Activated T-cell treated with anti-CD3 and anti-CD28 coated beads, Interleukin-2, amount 50 U/mL, for 48 hours (primary cell): ENCODE measurements around the gene METTL17.
"Not testable (repeated sequence)": the region's sequence is repeated elsewhere in the genome, so short reads cannot be mapped to it uniquely, and the experiment has no call there.

Experiments used
- DNase-seq, 2 experiments: peaks; one replicate each; pipeline ENCODE4 v3.0.0-alpha.2; 2020

The METTL17 gene

DNA sequence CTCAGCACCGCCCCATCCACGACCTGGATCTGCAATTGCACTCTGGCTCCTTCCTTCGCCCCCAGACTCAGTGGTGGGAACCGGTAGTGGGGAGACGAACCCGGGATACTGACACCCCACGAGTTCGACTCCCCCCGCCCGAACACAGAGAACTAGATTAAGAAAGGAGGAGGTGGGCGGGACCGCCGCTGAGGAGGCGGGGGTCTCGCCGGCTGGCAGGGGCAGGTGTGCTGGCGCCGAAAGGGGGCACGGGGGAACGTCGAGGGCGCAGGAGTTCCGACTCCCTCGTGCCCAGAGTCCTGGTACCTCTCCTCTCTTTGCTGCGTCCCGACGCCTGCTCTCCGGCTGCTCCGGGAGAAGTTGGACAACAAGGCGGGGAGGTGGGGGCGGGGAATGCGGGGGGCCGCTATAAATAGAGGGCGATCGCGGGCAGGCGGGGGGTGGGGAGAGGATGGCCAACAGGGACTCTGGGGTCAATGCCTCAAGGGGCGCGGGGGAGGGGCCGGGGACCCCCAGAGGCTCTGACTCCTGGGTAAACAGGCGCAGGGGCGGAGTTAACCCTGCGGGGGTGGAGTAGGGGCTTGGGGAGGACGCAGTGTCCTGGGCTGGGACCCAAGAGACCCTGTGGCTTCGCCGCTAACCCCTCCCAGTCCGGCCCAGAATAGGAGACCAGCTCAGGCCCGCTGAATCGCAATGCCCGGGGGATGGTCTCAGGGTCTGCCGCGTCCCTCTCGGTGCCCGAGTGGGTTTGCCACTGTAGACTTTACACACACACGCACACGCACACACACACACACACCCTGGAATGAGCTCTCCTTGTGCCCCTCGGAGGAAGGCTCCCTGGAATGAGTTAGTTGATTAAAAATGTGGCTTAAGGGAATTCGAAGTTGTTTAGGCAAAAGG is 35.8 kb downstream of the METTL17 start:
- DNase-seq: no peak

GRCh38 chr14:21026274-21026987 is 36.7 kb downstream of the METTL17 start:
- DNase-seq: no peak

GRCh38 chr14:21026988-21027315 is 37.2 kb downstream of the METTL17 start:
- no peak for DNase-seq

GRCh38 chr14:21029917-21030316 is 40.1 kb downstream of the METTL17 start, which contains the start of gene TPPP2:
TPPP2 (plus strand) TSS chr14:21030217; CDS start chr14:21030582, 365 bp downstream.
- no peak for DNase-seq

DNA sequence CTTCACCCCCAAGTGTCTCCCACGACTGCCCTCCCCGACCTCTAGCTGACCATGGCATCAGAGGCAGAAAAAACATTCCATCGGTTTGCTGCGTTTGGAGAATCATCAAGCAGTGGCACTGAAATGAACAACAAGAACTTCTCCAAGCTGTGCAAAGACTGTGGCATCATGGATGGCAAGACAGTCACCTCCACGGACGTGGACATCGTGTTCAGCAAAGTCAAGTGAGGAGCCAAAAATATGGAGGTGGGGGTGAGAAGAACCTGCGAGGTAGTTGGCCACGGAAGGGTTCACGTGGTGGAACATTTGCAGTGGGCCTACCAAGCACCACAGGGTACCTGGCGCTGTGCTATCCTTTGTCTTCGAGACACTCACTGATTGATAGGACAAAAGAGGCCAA is 40.8 kb downstream of the METTL17 start:
- no peak for DNase-seq

GRCh38 chr14:21032326-21033132 is 42.7 kb downstream of the METTL17 start:
- DNase-seq: no peak

DNA sequence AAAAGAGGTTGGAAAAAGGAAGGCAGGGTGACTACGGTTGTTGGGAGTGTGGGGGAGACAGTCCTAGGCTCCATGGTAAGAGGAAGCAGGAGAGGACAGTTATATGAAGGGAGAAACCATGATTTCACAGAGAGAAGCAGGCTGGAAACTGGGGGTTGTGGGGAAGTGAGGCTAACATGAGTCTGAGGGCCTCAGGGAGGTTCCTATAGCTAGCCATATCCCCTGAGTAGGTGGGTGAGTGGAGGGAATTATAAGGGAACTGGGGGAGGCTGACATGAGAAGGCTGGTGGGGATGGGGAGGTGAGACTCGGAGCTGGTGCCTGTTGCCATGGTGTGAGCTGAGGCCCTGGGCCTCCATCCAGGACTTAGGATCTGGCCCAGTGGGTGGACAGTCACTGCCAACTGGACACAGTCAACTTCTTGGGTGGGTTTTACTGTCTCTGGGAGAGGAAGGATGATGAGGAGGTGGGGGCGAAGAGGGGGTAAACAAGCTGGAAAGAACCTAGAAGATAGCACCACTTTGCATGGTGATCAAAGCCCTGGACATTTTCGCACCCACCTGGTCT is 43.4 kb downstream of the METTL17 start:
- no peak for DNase-seq

DNA sequence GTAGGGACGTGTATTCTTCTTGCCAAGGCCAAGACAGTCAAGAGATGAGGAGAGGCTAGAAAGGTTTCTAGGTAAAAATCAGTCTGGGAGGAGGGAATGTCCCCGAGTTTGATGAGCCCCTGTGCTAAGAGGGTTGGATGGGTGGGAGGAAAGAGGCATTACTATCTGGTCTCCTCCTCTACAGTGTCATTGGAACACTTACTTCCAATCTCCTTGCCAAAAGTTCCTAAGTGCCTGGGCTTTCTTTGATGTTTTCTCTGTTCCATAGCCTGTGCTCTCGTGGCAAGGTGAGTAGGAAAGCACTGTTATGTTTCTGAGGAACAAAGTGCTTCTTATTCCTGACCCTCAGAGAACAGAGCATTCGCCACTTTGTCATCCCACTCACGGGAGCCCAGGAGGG is 44.9 kb downstream of the METTL17 start, which contains the start of gene RNASE13:
Gene RNASE13, minus strand, starts transcription at position 101 of the 400 bp plus-strand sequence. CDS start 519 bp downstream, outside the sequence.
- DNase-seq: no peak

DNA sequence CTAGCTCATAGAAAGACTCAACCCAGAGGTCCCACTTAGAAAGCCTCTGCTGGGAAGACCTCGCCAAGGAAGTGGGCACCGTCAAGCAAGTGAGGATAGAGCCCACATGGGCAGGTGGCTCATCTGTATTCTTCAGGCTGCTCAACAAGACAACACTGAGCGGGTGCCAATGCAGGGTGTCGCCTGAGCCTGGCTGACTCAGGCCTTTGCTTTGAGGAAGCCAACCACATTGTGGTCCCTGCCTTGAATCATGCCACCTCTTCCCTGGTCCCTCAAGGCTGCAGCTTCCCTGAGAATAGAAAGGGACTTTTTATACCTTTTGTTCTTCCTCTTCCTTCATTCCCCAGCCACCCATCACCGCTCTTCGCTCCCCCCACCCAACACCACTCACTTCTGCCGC is 47.0 kb downstream of the METTL17 start:
- no peak for DNase-seq

- no peak for DNase-seq
These were observed 47.4 kb downstream of the METTL17 start for GRCh38 chr14:21037156-21037555.

GRCh38 chr14:21038441-21039422 is 49.0 kb downstream of the METTL17 start:
- no peak for DNase-seq

- DNase-seq: no peak
These were observed 50.0 kb downstream of the METTL17 start for GRCh38 chr14:21039585-21040369.

DNA sequence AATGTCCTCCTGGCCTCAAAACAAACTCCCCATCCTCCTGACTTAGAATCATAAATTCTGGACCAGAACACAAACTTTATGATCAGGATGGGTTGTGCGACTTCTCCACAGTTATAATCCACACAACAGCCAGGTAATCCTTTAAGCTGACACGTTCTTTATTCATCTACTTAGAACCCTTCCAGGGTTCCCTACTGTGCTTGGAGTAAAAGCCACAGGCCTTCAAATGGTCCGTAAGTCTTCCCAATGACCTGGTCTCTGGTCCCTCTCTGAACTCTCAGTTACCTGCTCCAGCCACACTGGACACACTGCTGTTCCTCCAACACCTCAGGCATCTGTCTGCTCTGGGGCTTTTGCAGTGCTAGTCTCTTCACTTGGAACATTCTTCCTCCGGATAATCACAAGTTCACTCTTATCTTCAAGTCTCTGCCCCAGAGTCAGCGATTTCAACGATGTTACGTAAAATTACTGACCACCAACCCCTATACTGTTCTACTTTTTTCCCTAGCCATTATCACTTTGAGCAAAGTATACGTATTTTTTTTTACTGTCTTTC is 50.7 kb downstream of the METTL17 start:
- no peak for DNase-seq

GRCh38 chr14:21040941-21041340 is 51.2 kb downstream of the METTL17 start:
- DNase-seq: not testable (repeated sequence)

GRCh38 chr14:21041676-21042433 is 52.1 kb downstream of the METTL17 start, which contains the start of gene RNASE7:
RNASE7 (plus strand) TSS chr14:21042362; CDS start chr14:21042993, 631 bp downstream.
- DNase-seq: no peak

DNA sequence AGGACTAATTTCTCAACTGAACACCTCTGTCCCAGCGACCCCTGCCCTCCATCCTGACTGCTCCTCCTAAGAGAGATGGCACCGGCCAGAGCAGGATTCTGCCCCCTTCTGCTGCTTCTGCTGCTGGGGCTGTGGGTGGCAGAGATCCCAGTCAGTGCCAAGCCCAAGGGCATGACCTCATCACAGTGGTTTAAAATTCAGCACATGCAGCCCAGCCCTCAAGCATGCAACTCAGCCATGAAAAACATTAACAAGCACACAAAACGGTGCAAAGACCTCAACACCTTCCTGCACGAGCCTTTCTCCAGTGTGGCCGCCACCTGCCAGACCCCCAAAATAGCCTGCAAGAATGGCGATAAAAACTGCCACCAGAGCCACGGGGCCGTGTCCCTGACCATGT is 53.1 kb downstream of the METTL17 start:
- DNase-seq: no peak

DNA sequence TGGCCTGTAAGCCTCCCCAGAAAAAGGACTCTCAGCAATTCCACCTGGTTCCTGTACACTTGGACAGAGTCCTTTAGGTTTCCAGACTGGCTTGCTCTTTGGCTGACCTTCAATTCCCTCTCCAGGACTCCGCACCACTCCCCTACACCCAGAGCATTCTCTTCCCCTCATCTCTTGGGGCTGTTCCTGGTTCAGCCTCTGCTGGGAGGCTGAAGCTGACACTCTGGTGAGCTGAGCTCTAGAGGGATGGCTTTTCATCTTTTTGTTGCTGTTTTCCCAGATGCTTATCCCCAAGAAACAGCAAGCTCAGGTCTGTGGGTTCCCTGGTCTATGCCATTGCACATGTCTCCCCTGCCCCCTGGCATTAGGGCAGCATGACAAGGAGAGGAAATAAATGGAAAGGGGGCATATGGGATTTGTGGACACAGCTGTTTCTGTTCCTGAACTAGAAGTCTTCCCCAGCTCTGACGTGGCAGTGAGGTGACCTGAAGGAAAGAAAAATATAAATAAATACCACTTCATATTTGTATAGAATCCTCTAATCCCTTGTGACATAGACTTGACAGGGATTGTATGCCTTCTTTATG is 53.7 kb downstream of the METTL17 start:
- DNase-seq: no peak

- no peak for DNase-seq
These were observed 54.3 kb downstream of the METTL17 start for GRCh38 chr14:21043974-21044618.
